CD4-positive, CD25-positive, alpha-beta regulatory T cell (primary cell): ENCODE measurements around the gene CD2BP2. TPM values are rescaled to one million over a fixed set of nuclear protein-coding genes. Genes with fewer than 3 reads are reported as not detected.
"Not testable (repeated sequence)": the region's sequence is repeated elsewhere in the genome, so short reads cannot be mapped to it uniquely, and the experiment has no call there.

ENCODE experiments used
- ATAC-seq, 2 donors: fragments of 150-1000 bp; cut with Tn5 transposase; one replicate each; pipeline ENCODE4 v1.10.0; 2021; ENCODE audit warnings: low read depth in 2 of 2, moderate number of reproducible peaks in 2 of 2, moderate library complexity in 1 of 2
- DNase-seq, 3 donors: peaks; one replicate each; pipeline versions ENCODE4 v3.0.0 to v3.0.0-alpha.2; 2012 to 2022; ENCODE audit warnings: mixed read lengths in 1 of 3
- H3K27ac ChIP-seq: one replicate; pipeline ENCODE4 v1.7.0; 2013; ENCODE audit warnings: mild to moderate bottlenecking, low read length; ENCODE audit not compliant: insufficient read depth, poor library complexity, severe bottlenecking
- H3K27me3 ChIP-seq: one replicate; pipeline ENCODE4 v1.7.0; 2013; ENCODE audit warnings: low read length; ENCODE audit not compliant: control insufficient read depth, insufficient read depth
- H3K36me3 ChIP-seq: one replicate; pipeline ENCODE4 v1.7.0; 2013; ENCODE audit warnings: mild to moderate bottlenecking, low read length, moderate library complexity; ENCODE audit not compliant: control insufficient read depth, insufficient read depth
- H3K4me1 ChIP-seq: 2 replicates; pipeline ENCODE4 v1.7.0; 2013; ENCODE audit warnings: mild to moderate bottlenecking, low read length; ENCODE audit not compliant: insufficient read depth, control insufficient read depth, poor library complexity, severe bottlenecking
- H3K4me3 ChIP-seq: one replicate; pipeline ENCODE4 v1.7.0; 2013; ENCODE audit warnings: low read depth, mild to moderate bottlenecking, low read length, moderate library complexity
- H3K9me3 ChIP-seq, 2 experiments: 1 replicate in 1 of 2; 2 replicates in 1 of 2; pipeline ENCODE4 v1.7.0; 2013; ENCODE audit warnings: low read length in 2 of 2, mild to moderate bottlenecking in 1 of 2, moderate library complexity in 1 of 2; ENCODE audit not compliant: control insufficient read depth in 2 of 2
- H3K27ac Mint-ChIP-seq, 3 donors: one replicate each; pipeline ENCODE4 v1.8.0; 2020 to 2022; ENCODE audit warnings: mild to moderate bottlenecking in 3 of 3, mixed read lengths in 3 of 3, moderate library complexity in 2 of 3
- H3K27me3 Mint-ChIP-seq: one replicate; pipeline ENCODE4 v1.8.0; 2022; ENCODE audit warnings: mild to moderate bottlenecking, mixed read lengths
- H3K36me3 Mint-ChIP-seq: one replicate; pipeline ENCODE4 v1.8.0; 2020; ENCODE audit warnings: mixed read lengths
- H3K4me1 Mint-ChIP-seq, 4 donors: one replicate each; pipeline ENCODE4 v1.8.0; 2020 to 2022; ENCODE audit warnings: mixed read lengths in 4 of 4, mild to moderate bottlenecking in 1 of 4
- H3K4me3 Mint-ChIP-seq, 4 donors: one replicate each; pipeline ENCODE4 v1.8.0; 2020 to 2022; ENCODE audit warnings: mild to moderate bottlenecking in 4 of 4, mixed read lengths in 4 of 4, moderate library complexity in 3 of 4
- H3K9me3 Mint-ChIP-seq, 7 donors: one replicate each; pipeline ENCODE4 v1.8.0; 2020 to 2022; ENCODE audit warnings: mixed read lengths in 7 of 7, mild to moderate bottlenecking in 3 of 7, moderate library complexity in 2 of 7
- polyA plus RNA-seq, 4 donors: library from polyadenylated mRNA; unstranded; fragments of 300-500 nt; fragmentation: Illumina TruSeq; gene quantifications; one replicate each; pipeline ENCODE4 v1.2.3, GENCODE V29; 2021
- total RNA-seq: library from RNA; stranded (reverse); gene quantifications from one replicate; pipeline ENCODE4 v1.2.3, GENCODE V29; 2022

CD2BP2 gene
- total and polyA plus RNA-seq, 5 donors from 2014 or later, result 33.5 to 46.7 (median 39.0) TPM

GRCh38 chr16:30343491-30343820 is 11.7 kb downstream of the CD2BP2 start:
- H3K36me3 Mint-ChIP-seq, H3K27ac Mint-ChIP-seq, H3K4me1 ChIP-seq, ATAC-seq, H3K4me3 ChIP-seq, H3K27ac ChIP-seq, DNase-seq, H3K9me3 Mint-ChIP-seq, H3K27me3 ChIP-seq, H3K9me3 ChIP-seq, H3K4me1 Mint-ChIP-seq, H3K4me3 Mint-ChIP-seq, H3K27me3 Mint-ChIP-seq, H3K36me3 ChIP-seq: not testable (repeated sequence)

GRCh38 chr16:30342751-30343490 is 12.2 kb downstream of the CD2BP2 start:
- DNase-seq (no peak), ATAC-seq (no peak)
- Mint-ChIP-seq H3K36me3 (no peaks in the 10 kb centered on the region), H3K27me3 (no peaks in the 10 kb centered on the region), H3K9me3 (no peaks in the 10 kb centered on the region), H3K4me1 (peaks cover 0 to 2% (median 0%) of the 10 kb centered on the region in 4 donors), H3K27ac (no peak overlapping the region), H3K4me3 (no peak overlapping the region)
- Histone ChIP-seq H3K36me3 (no peaks in the 10 kb centered on the region), H3K4me1 (no peaks in the 10 kb centered on the region), H3K27ac (no peak overlapping the region), H3K27me3 (no peaks in the 10 kb centered on the region), H3K9me3 (no peaks in the 10 kb centered on the region), H3K4me3 (no peak overlapping the region)

- not testable (repeated sequence) for H3K27ac ChIP-seq, H3K36me3 Mint-ChIP-seq, H3K4me1 Mint-ChIP-seq, H3K4me1 ChIP-seq, H3K4me3 ChIP-seq, H3K27me3 Mint-ChIP-seq, H3K4me3 Mint-ChIP-seq, H3K9me3 ChIP-seq, H3K27me3 ChIP-seq, DNase-seq, H3K36me3 ChIP-seq, H3K27ac Mint-ChIP-seq, H3K9me3 Mint-ChIP-seq, ATAC-seq
Measured at GRCh38 chr16:30341971-30342370, 13.1 kb downstream of the CD2BP2 start.

- no peak overlapping the region for H3K27ac Mint-ChIP-seq
- Histone ChIP-seq H3K4me1 (peaks cover 4% of the 10 kb centered on the region), H3K36me3 (no peaks in the 10 kb centered on the region), H3K27ac (no peak overlapping the region), H3K27me3 (no peaks in the 10 kb centered on the region), H3K9me3 (no peaks in the 10 kb centered on the region), H3K4me3 (no peak overlapping the region)
- no peaks in the 10 kb centered on the region for H3K27me3 Mint-ChIP-seq
- DNase-seq (no peak), ATAC-seq (no peak)
- H3K9me3 Mint-ChIP-seq, result no peaks in the 10 kb centered on the region
- no peak overlapping the region for H3K4me3 Mint-ChIP-seq
- H3K36me3 Mint-ChIP-seq, result no peaks in the 10 kb centered on the region
- peaks cover 0 to 13% (median 0%) of the 10 kb centered on the region in 4 donors for H3K4me1 Mint-ChIP-seq
Measured at GRCh38 chr16:30340621-30341020, 14.5 kb downstream of the CD2BP2 start.

GRCh38 chr16:30338715-30339114 is 16.4 kb downstream of the CD2BP2 start:
- H3K27ac Mint-ChIP-seq, DNase-seq, H3K36me3 Mint-ChIP-seq, H3K4me3 ChIP-seq, H3K27ac ChIP-seq, H3K9me3 Mint-ChIP-seq, H3K36me3 ChIP-seq, H3K9me3 ChIP-seq, H3K27me3 Mint-ChIP-seq, ATAC-seq, H3K27me3 ChIP-seq, H3K4me1 ChIP-seq: not testable (repeated sequence)
- Mint-ChIP-seq H3K4me3 (peak overlapping the region in 1 of 4 donors; percentile 78), H3K4me1 (peaks cover 0 to 19% (median 0%) of the 10 kb centered on the region in 4 donors)

- not testable (repeated sequence) for H3K27ac ChIP-seq, H3K4me1 ChIP-seq, DNase-seq, H3K9me3 Mint-ChIP-seq, H3K27me3 Mint-ChIP-seq, H3K4me3 ChIP-seq, ATAC-seq, H3K9me3 ChIP-seq, H3K36me3 Mint-ChIP-seq, H3K36me3 ChIP-seq, H3K27me3 ChIP-seq
- H3K4me3 Mint-ChIP-seq, result peak overlapping the region in 2 of 4 donors; percentile 63 to 68
- peak overlapping the region in 1 of 3 donors; percentile 20 for H3K27ac Mint-ChIP-seq
- peaks cover 0 to 21% (median 0%) of the 10 kb centered on the region in 4 donors for H3K4me1 Mint-ChIP-seq
Measured at GRCh38 chr16:30337964-30338357, 17.1 kb downstream of the CD2BP2 start.

GRCh38 chr16:30335598-30336474 is 19.3 kb downstream of the CD2BP2 start:
- ATAC-seq (no peak), DNase-seq (peak in 1 of 3 donors; percentile 37)
- H3K4me1 Mint-ChIP-seq, result peaks cover 0 to 32% (median 2%) of the 10 kb centered on the region in 4 donors
- H3K27ac Mint-ChIP-seq, result peak overlapping the region; percentile 76 to 90 (median 82)
- Histone ChIP-seq H3K9me3 (no peaks in the 10 kb centered on the region), H3K36me3 (no peaks in the 10 kb centered on the region), H3K27ac (peak overlapping the region; percentile 84), H3K4me1 (peaks cover 4% of the 10 kb centered on the region), H3K4me3 (peak overlapping the region; percentile 76), H3K27me3 (no peaks in the 10 kb centered on the region)
- H3K9me3 Mint-ChIP-seq, result no peaks in the 10 kb centered on the region
- no peaks in the 10 kb centered on the region for H3K36me3 Mint-ChIP-seq
- peak overlapping the region; percentile 85 to 97 (median 93) for H3K4me3 Mint-ChIP-seq
- H3K27me3 Mint-ChIP-seq, result no peaks in the 10 kb centered on the region
